CD4-positive, alpha-beta T cell treated with Interleukin-1 beta for 1 hour (primary cell): ENCODE data around the gene ZNF397.
"Not testable (repeated sequence)": the region's sequence is repeated elsewhere in the genome, so short reads cannot be mapped to it uniquely, and the experiment has no call there.

Source experiments
- DNase-seq, 2 donors: peaks; one replicate each; pipeline ENCODE4 v3.0.0-alpha.2; 2020 to 2022

The ZNF397 gene

DNA sequence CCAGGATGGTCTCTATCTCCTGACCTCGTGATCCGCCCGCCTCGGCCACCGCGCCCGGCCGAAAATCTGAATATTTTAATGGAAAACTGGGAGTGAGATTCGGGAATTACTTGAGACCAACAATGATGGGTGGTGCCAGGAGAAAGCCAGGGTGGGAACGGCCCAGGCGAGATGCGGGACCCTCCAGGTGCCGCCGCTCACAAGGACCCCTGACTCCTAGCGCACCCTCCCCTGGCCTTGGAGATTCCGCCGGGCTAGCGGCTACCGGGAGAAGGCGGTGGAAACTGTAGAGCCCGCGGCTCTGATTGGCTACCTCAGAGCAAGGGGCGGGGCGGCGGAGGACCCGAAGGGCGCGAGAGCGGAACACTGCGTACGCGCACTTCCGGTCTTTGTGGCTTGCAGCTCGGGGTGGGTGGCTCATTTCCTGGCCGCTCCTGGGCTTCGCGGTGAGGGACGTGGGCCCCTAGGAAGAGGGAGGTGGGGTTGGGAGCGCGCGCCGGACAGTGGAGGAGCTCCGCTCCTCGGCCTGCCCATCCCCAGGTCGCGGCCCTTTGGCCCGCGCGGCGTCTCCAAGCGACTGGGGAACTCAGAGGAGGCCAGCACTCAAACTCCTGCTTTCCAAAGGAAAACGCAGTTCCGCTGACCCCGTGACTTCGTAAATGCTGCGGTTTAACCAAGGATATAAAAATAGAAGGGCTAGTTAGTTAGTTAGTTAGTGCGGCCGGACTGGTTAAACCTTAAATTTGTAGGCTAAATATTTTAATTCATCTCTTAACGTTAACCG lies at the start of gene ZNF397:
TSS of gene ZNF397 (plus strand) at position 371 of the 784 bp plus-strand sequence. CDS start 1,437 bp downstream, outside the sequence.
- DNase-seq, result peak; percentile 96

DNA sequence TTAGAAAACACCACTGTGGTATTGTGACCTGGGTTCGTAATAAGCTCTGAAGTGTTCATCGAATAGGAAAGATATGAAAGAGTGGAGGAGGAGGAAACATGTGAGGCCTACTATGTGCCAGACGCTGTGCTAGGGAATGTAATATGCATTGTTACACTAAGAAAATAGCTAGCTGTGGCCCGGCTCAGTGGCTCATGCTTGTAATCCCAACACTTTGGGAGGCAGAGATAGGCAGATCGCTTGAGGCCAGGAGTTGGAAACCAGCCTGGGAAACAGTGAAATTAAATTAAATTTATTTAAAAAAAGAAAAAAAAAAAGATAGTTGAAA lies 49.2 kb upstream of the ZNF397 start:
- no peak for DNase-seq

- no peak for DNase-seq
Measured at GRCh38 chr18:35192415-35192814, 48.4 kb upstream of the ZNF397 start.

GRCh38 chr18:35193316-35193715 lies 47.5 kb upstream of the ZNF397 start:
- no peak for DNase-seq

GRCh38 chr18:35197296-35197695 lies 43.5 kb upstream of the ZNF397 start:
- no peak for DNase-seq

DNA sequence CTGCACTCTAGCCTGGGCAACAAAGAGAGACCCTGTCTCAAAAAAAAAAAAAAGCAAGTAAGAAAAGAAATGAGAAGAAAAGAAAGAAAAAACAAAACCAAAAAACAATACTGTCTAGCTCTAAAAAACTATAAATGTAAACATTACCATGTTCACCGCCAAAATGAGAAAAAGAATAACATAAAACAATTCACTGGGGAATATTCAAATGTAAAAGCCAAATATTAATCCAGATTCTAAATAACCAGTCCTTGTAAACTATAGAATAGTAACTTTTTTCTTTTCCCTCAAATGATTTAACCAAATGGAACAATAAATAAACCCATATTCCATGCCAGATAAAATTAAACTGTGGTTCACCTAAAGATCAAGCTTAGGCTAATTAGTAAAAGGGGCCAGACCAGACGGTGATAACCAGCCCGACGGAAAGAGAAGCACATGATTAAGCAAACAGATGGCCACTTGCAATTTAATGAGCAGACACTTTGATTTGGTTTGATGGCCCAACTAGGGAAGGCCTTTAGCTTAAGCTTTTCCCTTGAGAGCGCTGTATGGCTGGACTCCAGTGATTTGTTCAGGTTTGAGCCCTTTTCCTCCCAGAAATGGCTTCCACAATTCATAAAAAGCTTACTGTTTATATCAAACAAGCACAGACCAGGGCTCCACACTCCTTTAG lies 39.4 kb upstream of the ZNF397 start:
- no peak for DNase-seq

DNA sequence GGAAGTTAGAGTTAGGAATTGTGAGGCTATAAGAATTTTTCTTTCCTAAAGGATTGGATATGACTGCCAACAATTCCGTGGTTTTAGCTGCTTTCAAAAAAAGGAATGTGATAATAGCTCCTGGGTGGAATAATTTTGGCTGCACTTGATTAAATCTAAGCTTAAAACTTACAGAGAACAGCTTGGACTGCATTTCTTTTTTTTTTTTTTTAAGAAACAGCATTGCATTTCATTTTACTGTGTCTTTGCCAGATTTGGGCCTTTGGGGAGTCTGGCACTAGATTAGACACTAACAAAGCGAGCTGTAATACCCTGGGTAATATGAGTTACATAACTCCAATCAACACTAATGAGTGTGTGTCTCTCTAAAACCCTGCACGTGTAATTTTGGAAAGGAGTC lies 37.8 kb upstream of the ZNF397 start:
- no peak for DNase-seq

GRCh38 chr18:35205199-35205712 lies 35.6 kb upstream of the ZNF397 start:
- no peak for DNase-seq

GRCh38 chr18:35205746-35206458 lies 34.9 kb upstream of the ZNF397 start:
- not testable (repeated sequence) for DNase-seq

- DNase-seq, result no peak
Measured at GRCh38 chr18:35215026-35215425, 25.8 kb upstream of the ZNF397 start.

GRCh38 chr18:35216611-35217010 lies 24.2 kb upstream of the ZNF397 start:
- DNase-seq, result not testable (repeated sequence)

GRCh38 chr18:35219331-35219730 lies 21.5 kb upstream of the ZNF397 start:
- not testable (repeated sequence) for DNase-seq

DNA sequence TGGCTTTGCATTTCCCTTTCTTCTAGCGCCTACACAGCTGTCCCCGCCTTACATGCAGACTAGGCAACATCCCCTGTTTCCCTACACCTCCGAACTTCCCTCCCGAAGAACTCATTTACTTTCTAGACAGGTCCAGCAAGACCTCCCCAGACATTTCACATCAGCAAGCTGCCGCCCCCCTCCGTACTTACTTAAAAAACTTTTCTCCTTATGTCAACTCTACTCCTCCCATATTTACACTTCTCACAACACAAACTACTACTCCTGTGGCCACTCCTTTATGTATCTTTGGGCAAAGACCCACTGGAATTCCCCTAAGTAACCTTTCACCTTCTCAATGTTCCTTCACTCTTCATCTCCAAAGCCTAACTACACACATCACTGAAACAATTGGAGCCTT lies 20.4 kb upstream of the ZNF397 start:
- DNase-seq, result no peak

DNA sequence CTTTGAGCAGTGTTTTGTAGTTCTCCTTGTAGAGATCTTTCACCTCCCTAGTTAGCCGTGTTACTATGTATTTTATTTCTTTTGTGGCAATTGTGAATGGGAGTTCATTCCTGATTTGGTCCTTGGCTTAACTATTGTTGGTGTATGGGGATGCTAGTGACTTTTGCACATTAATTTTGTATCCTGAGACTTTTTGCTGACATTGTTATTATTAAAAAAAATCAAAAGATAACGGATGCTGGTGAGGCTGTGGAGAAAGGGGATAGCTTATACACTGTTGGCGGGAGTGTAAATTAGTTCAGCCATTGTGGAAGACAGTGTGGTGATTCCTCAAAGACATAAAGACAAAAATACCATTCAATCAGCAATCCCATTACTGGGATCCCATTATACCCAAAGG lies 17.0 kb upstream of the ZNF397 start:
- no peak for DNase-seq

DNA sequence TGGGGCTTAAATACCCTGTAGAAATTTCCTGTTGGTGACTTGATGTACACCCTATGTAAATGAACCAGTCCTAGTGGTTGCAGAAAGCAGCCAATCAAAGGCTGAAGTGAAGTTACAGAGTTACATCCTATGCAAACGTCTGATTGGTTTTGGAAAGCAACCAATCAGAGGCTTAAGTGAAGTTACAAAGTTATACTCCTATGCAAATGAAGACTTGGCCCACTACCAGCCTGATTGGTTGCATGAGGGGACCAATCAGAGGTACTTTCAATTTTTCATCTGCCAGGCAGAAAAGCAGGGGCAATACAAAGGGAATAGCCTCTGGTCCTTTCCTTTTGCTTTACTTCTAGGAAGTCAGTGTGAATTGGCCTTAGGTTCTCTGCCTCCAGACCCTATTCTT lies 13.6 kb upstream of the ZNF397 start:
- no peak for DNase-seq

DNA sequence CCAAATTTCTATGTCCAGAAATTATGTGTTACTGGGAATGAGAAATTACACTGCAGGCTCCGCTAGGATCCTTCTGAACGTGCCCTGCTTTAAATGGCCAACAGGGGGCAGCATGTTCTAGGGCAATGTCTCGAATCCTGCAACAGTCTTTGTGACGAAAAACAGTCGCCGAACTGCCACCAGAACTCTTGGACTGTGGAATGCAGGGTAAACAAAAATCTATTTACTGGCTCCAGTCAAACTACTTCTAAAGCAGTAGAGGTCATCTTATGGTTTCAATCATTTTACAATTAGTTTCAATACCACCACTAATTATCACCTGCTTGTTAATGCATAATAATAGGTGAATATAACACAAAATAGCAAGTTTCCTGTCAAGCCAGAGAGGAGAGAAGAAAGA lies 9.8 kb upstream of the ZNF397 start:
- peak; percentile 80 to 85 for DNase-seq

DNA sequence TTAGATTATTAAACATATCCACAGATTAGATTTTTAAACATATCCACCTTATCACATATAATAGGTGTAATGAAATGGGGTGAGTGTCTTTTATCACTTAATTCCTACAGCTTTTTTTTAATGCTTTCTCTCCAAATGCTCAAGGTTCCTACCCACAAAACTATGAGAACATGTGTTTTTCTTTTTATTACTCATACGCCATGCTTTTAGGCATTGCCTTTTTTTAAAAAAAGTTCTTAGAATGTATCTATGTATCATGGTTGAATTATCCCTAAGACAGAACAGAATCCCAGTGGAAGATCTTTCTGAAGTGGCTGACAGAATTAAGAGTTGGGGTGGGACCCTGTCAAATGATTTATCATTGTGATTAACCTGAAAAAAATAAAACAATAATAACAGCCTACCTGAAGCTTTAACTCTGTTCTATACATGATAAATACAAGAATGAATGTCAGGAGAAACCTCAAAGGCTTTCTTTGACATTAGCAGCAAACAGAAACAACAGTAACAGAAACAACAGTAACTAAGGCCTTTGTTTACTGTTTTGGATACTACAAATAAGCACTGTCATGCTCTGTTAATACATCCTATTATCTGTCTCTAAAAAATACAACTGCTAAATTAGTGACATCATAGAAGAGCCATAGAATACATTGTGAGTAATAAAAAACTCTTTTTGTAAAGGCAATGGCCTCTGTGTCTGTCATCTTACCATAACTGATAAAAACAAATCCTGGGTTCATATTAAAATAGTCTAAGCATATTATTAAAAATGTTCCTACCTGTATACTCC lies 4.1 kb upstream of the ZNF397 start:
- no peak for DNase-seq

GRCh38 chr18:35239314-35239713 lies 1.5 kb upstream of the ZNF397 start:
- DNase-seq, result no peak

- DNase-seq, result no peak
Measured at GRCh38 chr18:35241448-35241804, 592 bp downstream of the ZNF397 start.

DNA sequence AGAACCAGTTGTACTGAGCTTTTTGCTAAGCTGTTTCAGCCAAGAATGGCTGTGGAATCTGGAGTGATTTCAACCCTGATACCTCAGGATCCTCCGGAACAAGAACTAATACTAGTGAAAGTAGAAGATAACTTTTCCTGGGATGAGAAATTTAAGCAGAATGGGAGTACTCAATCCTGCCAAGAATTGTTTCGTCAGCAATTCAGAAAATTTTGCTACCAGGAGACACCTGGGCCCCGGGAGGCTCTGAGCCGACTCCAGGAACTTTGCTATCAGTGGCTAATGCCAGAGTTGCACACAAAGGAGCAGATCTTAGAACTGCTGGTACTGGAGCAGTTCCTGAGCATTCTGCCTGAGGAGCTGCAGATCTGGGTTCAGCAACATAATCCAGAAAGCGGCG lies 1.6 kb downstream of the ZNF397 start:
- no peak for DNase-seq

- no peak for DNase-seq
Measured at GRCh38 chr18:35244671-35245070, 3.8 kb downstream of the ZNF397 start.

GRCh38 chr18:35245719-35246317 lies 5.0 kb downstream of the ZNF397 start:
- no peak for DNase-seq

DNA sequence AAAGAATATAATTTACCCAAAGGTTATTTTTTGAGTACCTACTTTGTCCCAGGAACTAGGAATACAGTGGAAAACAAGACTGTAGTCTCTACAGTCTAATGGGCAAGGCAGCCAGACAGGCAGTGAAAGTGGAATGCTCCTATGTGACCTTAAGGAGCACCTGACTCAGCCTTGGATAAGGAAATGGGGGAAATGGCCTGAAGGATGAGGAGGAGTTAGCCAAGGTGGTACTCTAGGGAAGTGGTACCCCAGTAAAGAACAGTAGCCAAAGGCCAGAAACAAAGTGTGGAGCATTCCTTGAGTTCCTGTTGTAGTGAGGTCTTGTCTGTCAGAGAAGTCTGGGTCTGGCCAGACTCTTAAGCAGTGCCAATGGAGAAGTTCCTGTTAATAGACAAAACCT lies 6.0 kb downstream of the ZNF397 start:
- no peak for DNase-seq
